Measurements from ENCODE around the gene NR1D2.
A peak's percentile ranks its signal among the peaks of the same experiment; 100 is the strongest.
"Not testable (repeated sequence)": the region's sequence is repeated elsewhere in the genome, so short reads cannot be mapped to it uniquely, and the experiment has no call there.

Gene NR1D2

GRCh38 chr3:23944861-23945662 is at the start of gene NR1D2:
Gene NR1D2 (plus strand): TSS chr3:23945286. CDS start chr3:23945579, 293 bp downstream.
- H3K27ac ChIP-seq = peak within 1 kb of the TSS; percentile 91
- TF ChIP-seq CTCF (conservative IDR thresholded peaks at IDR 0.05) = no peak; the same call in 1 of the 2 replicates

GRCh38 chr3:23900744-23901143 is 44.3 kb upstream of the NR1D2 start:
- H3K27ac ChIP-seq = no peak overlapping the region
- no peak for TF ChIP-seq CTCF (conservative IDR thresholded peaks at IDR 0.05)

GRCh38 chr3:23904545-23904944 is 40.5 kb upstream of the NR1D2 start:
- TF ChIP-seq CTCF (conservative IDR thresholded peaks at IDR 0.05) = no peak
- no peak overlapping the region for H3K27ac ChIP-seq

GRCh38 chr3:23909341-23909740 is 35.7 kb upstream of the NR1D2 start:
- no peak for TF ChIP-seq CTCF (conservative IDR thresholded peaks at IDR 0.05)
- H3K27ac ChIP-seq = no peak overlapping the region

GRCh38 chr3:23911397-23911796 is 33.7 kb upstream of the NR1D2 start:
- no peak for TF ChIP-seq CTCF (conservative IDR thresholded peaks at IDR 0.05)
- no peak overlapping the region for H3K27ac ChIP-seq

GRCh38 chr3:23912335-23912734 is 32.8 kb upstream of the NR1D2 start:
- H3K27ac ChIP-seq = not testable (repeated sequence)

GRCh38 chr3:23913182-23913581 is 31.9 kb upstream of the NR1D2 start:
- peak overlapping the region; percentile 91 for H3K27ac ChIP-seq
- no peak for TF ChIP-seq CTCF (conservative IDR thresholded peaks at IDR 0.05)

All from VCaP (cell line).